Activated CD8-positive, alpha-beta memory T cell treated with anti-CD3 and anti-CD28 coated beads for 4 hours (primary cell): ENCODE data around the gene CLDN22.

Experiments used
- DNase-seq, 2 donors: peaks; one replicate each; pipeline ENCODE4 v3.0.0-alpha.2; 2020; ENCODE audit warnings: low read depth in 2 of 2

CLDN22 gene

DNA sequence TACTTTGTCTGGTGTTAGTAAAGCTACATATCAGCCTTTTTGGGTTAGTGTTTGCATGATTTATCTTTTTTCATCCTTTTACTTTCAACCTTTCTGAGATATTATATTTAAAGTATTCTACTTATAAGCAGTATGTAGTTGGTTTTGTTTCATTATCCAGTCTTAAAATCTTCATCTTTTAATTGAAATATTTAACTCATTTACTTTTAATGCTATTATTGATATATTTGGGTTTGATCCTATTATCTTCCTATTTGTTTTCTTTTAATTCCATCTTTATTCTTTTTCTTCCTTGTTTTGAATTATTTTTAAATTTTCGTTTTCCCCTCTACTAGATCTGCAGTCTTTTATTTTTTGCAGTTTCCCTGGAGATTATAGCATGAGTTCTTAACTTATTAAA is 44.0 kb downstream of the CLDN22 start:
- DNase-seq: no peak

DNA sequence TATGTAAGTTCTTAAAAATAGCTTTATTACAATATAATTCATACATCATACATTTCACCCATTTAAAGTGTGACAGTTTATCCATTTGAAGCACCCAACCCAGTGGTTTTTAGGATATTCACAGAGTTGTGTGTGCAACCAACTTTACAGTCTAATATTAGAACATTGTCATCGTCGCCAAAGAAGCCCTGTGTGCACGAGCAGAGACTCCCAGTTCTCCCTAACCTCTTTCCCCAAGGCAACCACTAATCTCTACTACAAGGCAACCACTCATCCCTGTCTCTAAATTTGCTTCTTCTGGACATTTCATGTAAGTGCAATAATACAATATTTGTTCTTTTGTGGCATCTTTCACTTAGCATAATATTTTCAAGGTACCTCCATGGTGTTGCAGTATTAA is 47.7 kb downstream of the CLDN22 start:
- DNase-seq: no peak

GRCh38 chr4:183268556-183268955 is 51.5 kb downstream of the CLDN22 start:
- DNase-seq: no peak
